Heart right ventricle (tissue), 16 donors: Measurements from ENCODE around the gene CTU2. TPM values are rescaled to one million over a fixed set of nuclear protein-coding genes. Genes with fewer than 3 reads are reported as not detected.

Experiments
- ATAC-seq, 8 donors: fragments of 200-7000 bp; cut with Tn5 transposase; one replicate each; pipeline ENCODE4 v1.9.1; 2020; ENCODE audit warnings: mild to moderate bottlenecking in 8 of 8, moderate library complexity in 8 of 8, moderate number of reproducible peaks in 1 of 8
- DNase-seq, 2 donors: peaks; one replicate each; pipeline ENCODE4 v3.0.0-alpha.2; 2020
- H3K27ac ChIP-seq, 10 donors: fragments of 200-600 bp; sonication (generic) in 2 of 10; one replicate each; pipeline versions ENCODE4 v1.5.0 to v1.8.0; 2020 to 2022; ENCODE audit warnings: mild to moderate bottlenecking in 3 of 10
- H3K27me3 ChIP-seq, 7 donors: fragments of 200-600 bp; one replicate each; pipeline ENCODE4 v1.8.0; 2021 to 2022; ENCODE audit warnings: mild to moderate bottlenecking in 2 of 7
- H3K36me3 ChIP-seq, 9 donors: fragments of 200-600 bp; sonication (generic) in 1 of 9; one replicate each; pipeline versions ENCODE4 v1.5.0 to v1.8.0; 2020 to 2022; ENCODE audit warnings: mild to moderate bottlenecking in 2 of 9
- H3K4me1 ChIP-seq, 9 donors: fragments of 200-600 bp; sonication (generic) in 1 of 9; one replicate each; pipeline versions ENCODE4 v1.5.0 to v1.8.0; 2020 to 2022; ENCODE audit warnings: mild to moderate bottlenecking in 4 of 9
- H3K4me3 ChIP-seq, 10 donors: fragments of 200-600 bp; sonication (generic) in 2 of 10; one replicate each; pipeline versions ENCODE4 v1.5.0 to v1.8.0; 2020 to 2022; ENCODE audit warnings: mild to moderate bottlenecking in 7 of 10, moderate library complexity in 2 of 10
- H3K9me3 ChIP-seq, 11 donors: fragments of 200-600 bp in 10 of 11; sonication (generic) in 2 of 11; one replicate each; pipeline versions ENCODE4 v1.5.0 to v1.8.0; 2013 to 2022; ENCODE audit warnings: mild to moderate bottlenecking in 2 of 11, control low read depth in 1 of 11, moderate library complexity in 1 of 11
- WGBS, 2 donors: extraction: QIAGEN DNeasy Blood & Tissue Kit; methylation state at CpG; one replicate each; pipeline ENCODE4 v1.1.7; 2013; ENCODE audit warnings: inconsistent platforms in 1 of 2; 5-methylcytosine and 5-hydroxymethylcytosine counted together
- intact Hi-C, 10 donors: fragments of 100-400 bp; cut with DNase I; formaldehyde crosslinking; loops; one replicate each; pipeline versions ENCODE4 v1.11.1 to v1.14.2; 2022
- polyA plus RNA-seq, 2 donors: library from polyadenylated mRNA; stranded (reverse); fragments of 200-250 nt; gene quantifications; one replicate each; pipeline ENCODE4 v1.2.3, GENCODE V29; 2013
- total RNA-seq, 10 donors: library from RNA; stranded (reverse); fragmentation: NEBNext Ultra II Directional in 3 of 10; extraction: Animal tissue kit (Norgen Biotek cat#: 25700) in 3 of 10; gene quantifications; one replicate each; pipeline versions ENCODE4 v1.2.1 to v1.2.4, GENCODE V29; 2021 to 2023
- TF ChIP-seq, protein P1 (sequence below), 9 donors: fragments of 200-600 bp; sonication (generic) in 2 of 9; IDR thresholded peaks; one replicate each; pipeline versions ENCODE4 v1.5.0 to v1.8.0; 2021 to 2022; ENCODE audit warnings: antibody characterized with exemption in 9 of 9, mild to moderate bottlenecking in 5 of 9, moderate library complexity in 1 of 9
- donor health status: Arrhythmogenic right ventricular cardiomyopathy.
- donor health status: ischemic (EF 13 %, LVEDD 7.1; RV severe dilation, severe dysfunction).
- donor health status: healthy with polysubstance abuse.
- donor health status: DM: no; HTN: yes; CAD: no.
- donor health status: DM: no; HTN: no; CAD: no.
- donor health status: ischemic (EF 25% LVEDD 6.9; RV normal size, moderate dysfunction).
- donor health status: ischemic (EF 25% LVEDD 5.7; RV mildly dilated, moderate dysfunction).
- donor health status: healthy.
- donor health status: DM: yes; HTN: yes; CAD: no.
- donor health status: Ischemic cardiomyopathy.
- donor health status: ischemic (EF 35%, LVEDD 5.7; RV mildly dilated, moderate dysfunction).
- donor health status: nonischemic (EF 11% LVEDD 7.7; RV severe dilation, severe dysfunction).
- donor health status: DM: yes; HTN: yes; CAD: no.
- donor health status: PGD.
- donor health status: ischemic (EF 29% LVEDD 5.4; RV normal size, mild dysfunction).
- donor health status: nonischemic (EF 23%, LVEDD 6.1; RV moderate dilation, normal function).

CTU2 gene
- total and polyA plus RNA-seq, 12 donors, result 11.8 to 22.6 (median 14.4) TPM

DNA sequence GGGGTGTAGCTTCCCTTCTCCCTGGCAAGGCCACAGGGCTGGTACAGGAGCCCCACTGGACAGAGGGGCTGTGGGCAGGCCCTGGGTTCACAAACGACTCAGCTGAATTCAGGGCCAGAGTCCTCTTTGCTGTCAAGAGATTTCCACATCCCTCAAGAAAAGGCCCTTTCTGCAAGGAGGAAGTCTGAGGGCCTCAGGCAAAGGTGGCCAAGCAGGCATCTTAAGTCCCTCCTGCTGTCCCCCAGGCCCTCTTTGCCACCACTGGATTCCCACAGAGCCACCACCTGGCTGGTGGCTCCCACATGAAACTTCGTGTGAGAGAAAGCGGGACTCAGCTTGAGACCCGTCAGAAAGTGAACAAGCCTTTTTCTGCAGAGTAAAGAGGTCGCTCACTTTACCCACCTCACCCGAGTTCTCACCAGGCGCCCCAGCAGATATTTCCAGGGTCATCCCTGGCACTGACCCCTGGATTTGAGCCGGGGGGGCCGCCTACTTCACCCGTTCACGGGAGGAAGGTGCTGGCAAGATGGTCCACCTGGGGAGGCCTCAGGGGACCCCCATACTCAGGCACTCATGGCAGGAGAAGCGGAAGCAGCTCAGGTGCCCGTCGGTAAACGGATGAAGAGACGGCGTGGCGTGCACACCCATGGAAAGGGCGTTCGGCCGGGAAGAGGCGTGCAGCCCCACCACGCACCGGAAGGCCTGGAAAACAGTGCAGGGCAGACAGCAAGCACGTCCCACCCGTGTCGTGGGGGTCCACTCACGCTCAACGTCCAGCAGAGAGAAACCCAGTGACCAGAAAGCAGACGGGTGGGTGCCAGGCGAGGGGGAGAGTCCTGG is 3.7 kb upstream of the CTU2 start:
- ATAC-seq (no peak), DNase-seq (no peak)
- WGBS, 2 donors, result 84 to 88% methylated on average over 31 of the region's 31 CpGs
- H3K27me3 ChIP-seq, result no peaks in the 10 kb centered on the region
- H3K36me3 ChIP-seq, result peaks cover 0 to 42% (median 18%) of the 10 kb centered on the region in 9 donors
- peak overlapping the region in 4 of 10 donors; percentile 77 to 99 (median 98) for H3K4me3 ChIP-seq
- no peaks in the 10 kb centered on the region for H3K9me3 ChIP-seq
- H3K4me1 ChIP-seq, result peaks cover 14 to 77% (median 62%) of the 10 kb centered on the region in 9 donors
- TF ChIP-seq, protein P1, sequence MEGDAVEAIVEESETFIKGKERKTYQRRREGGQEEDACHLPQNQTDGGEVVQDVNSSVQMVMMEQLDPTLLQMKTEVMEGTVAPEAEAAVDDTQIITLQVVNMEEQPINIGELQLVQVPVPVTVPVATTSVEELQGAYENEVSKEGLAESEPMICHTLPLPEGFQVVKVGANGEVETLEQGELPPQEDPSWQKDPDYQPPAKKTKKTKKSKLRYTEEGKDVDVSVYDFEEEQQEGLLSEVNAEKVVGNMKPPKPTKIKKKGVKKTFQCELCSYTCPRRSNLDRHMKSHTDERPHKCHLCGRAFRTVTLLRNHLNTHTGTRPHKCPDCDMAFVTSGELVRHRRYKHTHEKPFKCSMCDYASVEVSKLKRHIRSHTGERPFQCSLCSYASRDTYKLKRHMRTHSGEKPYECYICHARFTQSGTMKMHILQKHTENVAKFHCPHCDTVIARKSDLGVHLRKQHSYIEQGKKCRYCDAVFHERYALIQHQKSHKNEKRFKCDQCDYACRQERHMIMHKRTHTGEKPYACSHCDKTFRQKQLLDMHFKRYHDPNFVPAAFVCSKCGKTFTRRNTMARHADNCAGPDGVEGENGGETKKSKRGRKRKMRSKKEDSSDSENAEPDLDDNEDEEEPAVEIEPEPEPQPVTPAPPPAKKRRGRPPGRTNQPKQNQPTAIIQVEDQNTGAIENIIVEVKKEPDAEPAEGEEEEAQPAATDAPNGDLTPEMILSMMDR (IDR thresholded peaks at IDR 0.05), result no peak
- intact Hi-C loops, result loop anchor here in 3 of 10 donors (5.0 to 10.0 kb wide), 2 partner anchors 40 to 128 kb away; partner anchors contain the start of genes ZC3H18 (in 2 of the 3) and MVD (in 1 of the 3)
- H3K27ac ChIP-seq, result peak overlapping the region in 9 of 10 donors; percentile 64 to 97 (median 83)

DNA sequence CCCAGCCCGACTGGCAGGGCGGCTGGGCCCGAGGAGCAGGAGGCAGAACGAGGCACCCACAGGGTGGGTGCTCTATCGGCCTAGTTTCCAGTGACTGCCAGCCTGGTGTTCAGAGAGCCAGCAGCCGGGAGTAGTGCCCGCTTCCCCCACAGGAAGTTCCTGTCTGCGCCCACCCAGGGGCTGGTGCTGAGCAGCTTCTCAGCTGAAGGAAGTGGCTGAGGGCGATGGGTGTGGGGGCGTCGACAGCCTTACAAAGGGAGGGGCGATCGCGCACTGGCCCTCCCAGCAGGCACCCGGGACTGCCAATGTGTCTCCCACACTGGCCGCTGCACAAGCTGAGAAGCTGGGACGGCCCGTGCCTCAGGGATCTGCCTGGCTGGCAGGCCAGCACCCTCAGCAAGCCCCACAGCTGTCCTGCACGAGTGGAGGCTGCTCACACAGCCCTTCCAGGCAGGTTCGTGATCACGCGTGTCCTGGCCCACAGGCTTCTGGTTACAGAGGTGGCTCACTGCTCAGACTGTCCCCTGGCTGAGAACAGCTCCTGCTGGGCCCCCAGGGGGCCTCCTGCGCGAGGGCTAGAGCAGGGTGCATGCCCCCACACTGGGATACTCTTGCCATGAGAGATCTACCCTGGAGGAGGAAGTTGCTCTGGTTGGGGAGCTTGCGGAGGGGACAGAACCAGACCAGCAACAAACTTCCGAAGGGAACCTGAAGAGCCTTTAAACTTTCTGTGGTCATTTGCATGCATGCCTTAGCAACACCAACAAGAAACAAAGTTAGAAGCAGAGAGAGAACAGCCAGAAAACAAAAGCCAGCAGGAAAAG is 2.6 kb upstream of the CTU2 start:
- TF ChIP-seq, protein P1 (IDR thresholded peaks at IDR 0.05), result no peak
- H3K4me3 ChIP-seq, result peak overlapping the region in 6 of 10 donors; percentile 12 to 99 (median 87)
- no peaks in the 10 kb centered on the region for H3K9me3 ChIP-seq
- H3K27me3 ChIP-seq, result no peaks in the 10 kb centered on the region
- H3K27ac ChIP-seq, result peak overlapping the region in 9 of 10 donors; percentile 6 to 97 (median 83)
- 60 to 65% methylated on average over 26 of the region's 26 CpGs for WGBS, 2 donors
- H3K36me3 ChIP-seq, result peaks cover 0 to 31% (median 10%) of the 10 kb centered on the region in 9 donors
- DNase-seq (peak; percentile 40 to 53), ATAC-seq (peak in 2 of 8 donors; percentile 6 to 7)
- intact Hi-C loops, result loop anchor here in 3 of 10 donors (5.0 to 10.0 kb wide), 2 partner anchors 41 to 129 kb away; partner anchors contain the start of genes ZC3H18 (in 2 of the 3) and MVD (in 1 of the 3)
- H3K4me1 ChIP-seq, result peaks cover 14 to 79% (median 62%) of the 10 kb centered on the region in 9 donors

DNA sequence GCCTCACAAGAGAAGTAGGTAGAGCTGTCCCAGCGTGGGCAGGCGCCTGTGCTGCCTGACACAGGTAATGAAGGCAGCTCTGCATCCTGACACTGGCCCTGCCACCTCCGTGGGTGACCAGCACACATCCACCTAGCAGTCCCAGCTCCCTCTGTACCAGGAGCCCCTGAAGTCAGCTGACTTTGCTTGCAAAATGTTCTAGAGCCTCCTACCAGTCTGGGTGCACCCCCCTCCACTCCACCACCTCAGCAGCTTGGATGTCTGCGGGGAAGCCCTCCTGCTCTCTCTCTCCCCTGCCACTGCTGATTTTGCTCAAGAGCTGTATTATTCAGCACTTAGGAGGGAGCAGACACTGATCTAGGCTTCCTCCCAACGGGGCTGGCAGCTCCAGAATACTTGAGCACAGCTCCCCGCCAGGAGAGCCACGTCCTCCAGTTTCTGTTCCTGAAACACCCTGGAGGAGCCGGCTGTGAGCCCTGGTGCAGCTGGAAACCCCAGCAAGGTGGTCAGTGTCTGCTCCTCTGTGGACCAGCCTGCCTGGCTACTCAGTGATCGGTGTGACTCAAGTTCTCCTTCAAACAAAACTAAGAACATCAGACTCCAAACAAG is 1.1 kb upstream of the CTU2 start:
- no peaks in the 10 kb centered on the region for H3K9me3 ChIP-seq

More for the DNA sequence above, 1.1 kb upstream of the CTU2 start:
- no peaks in the 10 kb centered on the region for H3K27me3 ChIP-seq
- WGBS, 2 donors, result 33 to 39% methylated on average over 9 of the region's 9 CpGs
- DNase-seq, result no peak
- H3K27ac ChIP-seq, result peak overlapping the region in 9 of 10 donors; percentile 78 to 97 (median 85)
- ATAC-seq, result no peak
- H3K4me3 ChIP-seq, result peak overlapping the region in 9 of 10 donors; percentile 76 to 100 (median 99)
- intact Hi-C loops, result loop anchor here in 4 of 10 donors (5.0 to 10.0 kb wide), 3 partner anchors 43 to 133 kb away; partner anchors contain the start of genes ZC3H18 (in 4 of the 4) and MVD (in 1 of the 4)
- peaks cover 0 to 24% (median 0%) of the 10 kb centered on the region in 9 donors for H3K36me3 ChIP-seq
- TF ChIP-seq, protein P1 (IDR thresholded peaks at IDR 0.05), result no peak
- peaks cover 14 to 73% (median 62%) of the 10 kb centered on the region in 9 donors for H3K4me1 ChIP-seq
